ENCODE measurements around the gene KCNC3. TPM values are rescaled to one million over a fixed set of nuclear protein-coding genes. Genes with fewer than 3 reads are reported as not detected.

Gene KCNC3
- total RNA-seq, 4 donors from 2014 or later: 0.27 to 0.64 (median 0.49) TPM

- no peaks in the 10 kb centered on the region for H3K4me1 ChIP-seq
- 53 to 65% methylated on average over 8 to 10 of the region's 10 CpGs for WGBS, 2 donors (ENCODE audit: low coverage in 1 of 2)
- H3K4me3 ChIP-seq: no peak overlapping the region
- in situ Hi-C loops (cut with MboI; ENCODE audit: low pct_ligation_motif_present in 1 of 4, low pct_unique_long_range_greater_than_20kb in 1 of 4, low sequenced_read_pairs in 3 of 4): no loop called here
- intact Hi-C loops (cut with DNase I; ENCODE audit: low total_unique reads): no loop called here
- H3K36me3 ChIP-seq: peaks cover 0 to 15% (median 2%) of the 10 kb centered on the region in 4 donors
- no peaks in the 10 kb centered on the region for H3K9me3 ChIP-seq
- TF ChIP-seq POLR2AphosphoS5 (IDR thresholded peaks at IDR 0.05) (no peak), EP300 (IDR thresholded peaks at IDR 0.05; ENCODE audit: low read depth) (no peak), POLR2A (IDR thresholded peaks at IDR 0.05) (no peak), CTCF (IDR thresholded peaks at IDR 0.05) (no peak)
- H3K27me3 ChIP-seq: no peaks in the 10 kb centered on the region
- H3K27ac ChIP-seq: no peak overlapping the region
- no peak for DNase-seq
Observed at GRCh38 chr19:50300814-50301606, 28.2 kb downstream of the KCNC3 start.

GRCh38 chr19:50300051-50300450 is 29.1 kb downstream of the KCNC3 start:
- no peak overlapping the region for H3K4me3 ChIP-seq
- H3K9me3 ChIP-seq: no peaks in the 10 kb centered on the region
- intact Hi-C loops (cut with DNase I; ENCODE audit: low total_unique reads): no loop called here
- DNase-seq: no peak
- H3K27me3 ChIP-seq: no peaks in the 10 kb centered on the region
- WGBS, 2 donors (ENCODE audit: low coverage in 1 of 2): 40 to 49% methylated on average over 1 to 2 of the region's 2 CpGs
- TF ChIP-seq POLR2AphosphoS5 (IDR thresholded peaks at IDR 0.05): peak in 1 of 3 donors; percentile 10
- no peak for TF ChIP-seq POLR2A (IDR thresholded peaks at IDR 0.05)
- no peak overlapping the region for H3K27ac ChIP-seq
- H3K36me3 ChIP-seq: peaks cover 0 to 15% (median 2%) of the 10 kb centered on the region in 4 donors
- no peaks in the 10 kb centered on the region for H3K4me1 ChIP-seq
- in situ Hi-C loops (cut with MboI; ENCODE audit: low pct_ligation_motif_present in 1 of 4, low pct_unique_long_range_greater_than_20kb in 1 of 4, low sequenced_read_pairs in 3 of 4): no loop called here

- DNase-seq: no peak
- Histone ChIP-seq H3K27ac (no peak overlapping the region), H3K36me3 (no peaks in the 10 kb centered on the region), H3K4me3 (no peak overlapping the region), H3K9me3 (no peaks in the 10 kb centered on the region), H3K4me1 (no peaks in the 10 kb centered on the region), H3K27me3 (peaks cover 13% of the 10 kb centered on the region)
- intact Hi-C loops (cut with DNase I; ENCODE audit: low total_unique reads) (no loop called here), in situ Hi-C loops (cut with MboI; ENCODE audit: low pct_ligation_motif_present in 1 of 4, low pct_unique_long_range_greater_than_20kb in 1 of 4, low sequenced_read_pairs in 3 of 4) (no loop called here)
- WGBS, 2 donors (ENCODE audit: low coverage in 1 of 2): 70 to 73% methylated on average over 8 to 14 of the region's 14 CpGs
- no peak for TF ChIP-seq POLR2A (IDR thresholded peaks at IDR 0.05)
- no peak for TF ChIP-seq POLR2AphosphoS5 (IDR thresholded peaks at IDR 0.05)
- TF ChIP-seq CTCF (IDR thresholded peaks at IDR 0.05): no peak
- no peak for TF ChIP-seq EP300 (IDR thresholded peaks at IDR 0.05; ENCODE audit: low read depth)
Observed at GRCh38 chr19:50293263-50294004, 35.7 kb downstream of the KCNC3 start.

- Histone ChIP-seq H3K4me3 (no peak overlapping the region), H3K27me3 (peaks cover 13% of the 10 kb centered on the region), H3K4me1 (no peaks in the 10 kb centered on the region), H3K9me3 (no peaks in the 10 kb centered on the region), H3K36me3 (peaks cover 0 to 8% (median 0%) of the 10 kb centered on the region in 4 donors), H3K27ac (no peak overlapping the region)
- 84% methylated on average over 11 of the region's 11 CpGs; no CpG with 5 or more reads in 1 of the 2 donors for whole genome bisulfite sequencing, 2 donors (ENCODE audit: low coverage in 1 of 2)
- in situ Hi-C loops (cut with MboI; ENCODE audit: low pct_ligation_motif_present in 1 of 4, low pct_unique_long_range_greater_than_20kb in 1 of 4, low sequenced_read_pairs in 3 of 4): no loop called here
- TF ChIP-seq POLR2A (IDR thresholded peaks at IDR 0.05): no peak
- TF ChIP-seq CTCF (IDR thresholded peaks at IDR 0.05): no peak
- DNase-seq: no peak
- intact Hi-C loops (cut with DNase I; ENCODE audit: low total_unique reads): no loop called here
Observed at GRCh38 chr19:50292216-50292827, 36.9 kb downstream of the KCNC3 start.

Measured in transverse colon (tissue), 4 donors.